Urothelium cell line (cell line): Measurements from ENCODE around the gene MYOZ2.
"Not testable (repeated sequence)": the region's sequence is repeated elsewhere in the genome, so short reads cannot be mapped to it uniquely, and the experiment has no call there.

Source experiments
- DNase-seq: peaks from one replicate; pipeline ENCODE4 v3.0.0; 2011; ENCODE audit warnings: low spot score, mixed read lengths
- FAIRE-seq: peaks from 2 replicates; lab custom pipeline; 2011; peaks lifted over from hg19 to GRCh38; lab: Jason Lieb, UNC

Gene MYOZ2

GRCh38 chr4:119125931-119126330 is 9.7 kb upstream of the MYOZ2 start:
- no peak for FAIRE-seq
- DNase-seq = no peak

DNA sequence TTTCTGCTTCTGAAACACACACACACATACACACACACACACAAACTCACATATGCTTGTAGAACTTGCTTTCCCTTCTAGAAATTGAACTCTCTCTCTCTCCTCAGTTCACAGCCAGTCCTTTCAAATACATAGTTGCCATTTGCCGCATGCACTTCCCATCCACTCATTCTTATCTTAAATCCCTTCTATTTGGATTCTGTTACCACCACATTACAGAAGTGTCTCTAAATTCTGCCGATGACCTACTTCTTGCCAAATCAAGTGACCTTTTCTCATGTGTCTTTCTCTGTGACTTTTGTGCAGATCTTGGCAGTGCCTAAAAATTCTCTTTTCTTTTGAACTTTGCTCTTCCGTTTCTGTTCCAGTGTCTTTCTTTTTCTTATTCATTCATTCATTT is 7.5 kb upstream of the MYOZ2 start:
- FAIRE-seq (no peak), DNase-seq (no peak)

- FAIRE-seq = no peak
- no peak for DNase-seq
Observed at GRCh38 chr4:119130365-119131065, 5.1 kb upstream of the MYOZ2 start.

DNA sequence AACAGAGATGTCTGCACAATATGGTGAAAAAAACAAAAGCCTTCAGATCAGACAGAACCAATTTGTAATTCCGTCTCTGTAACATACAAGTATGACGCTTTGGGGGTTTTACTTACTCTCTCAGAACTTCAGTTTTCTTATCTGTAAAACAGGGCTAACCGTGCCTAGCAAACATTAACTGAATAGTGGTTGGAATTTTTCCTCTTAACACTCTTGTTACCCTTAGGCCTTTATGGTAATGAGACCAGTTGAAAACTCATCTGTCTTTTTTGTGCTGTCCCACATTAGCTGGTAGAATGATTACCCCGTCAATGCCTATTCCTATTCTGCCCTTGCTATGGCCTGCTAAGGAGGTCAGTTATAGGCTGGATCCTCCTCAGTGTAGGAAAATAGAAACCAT is 4.5 kb upstream of the MYOZ2 start:
- DNase-seq (no peak), FAIRE-seq (no peak)

DNA sequence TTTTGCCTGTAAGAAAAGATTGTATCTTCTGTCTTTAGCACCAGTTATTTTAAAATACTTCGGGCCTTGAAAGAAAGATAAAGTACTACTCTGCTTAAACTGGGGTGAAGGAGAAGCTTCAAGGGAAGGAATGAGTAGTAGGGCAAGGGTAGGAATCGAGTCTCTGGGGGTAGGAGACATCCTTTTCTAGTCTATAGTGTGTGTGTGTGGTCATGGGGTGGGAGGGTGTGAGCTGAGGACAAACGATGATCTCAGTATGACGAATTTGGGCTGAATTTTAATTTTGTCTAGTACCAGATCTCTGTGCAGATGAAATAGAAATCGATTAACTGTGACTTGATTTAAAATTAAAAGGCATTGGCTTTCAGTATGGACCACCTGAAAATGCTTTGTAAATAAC is 3.3 kb upstream of the MYOZ2 start:
- FAIRE-seq (no peak), DNase-seq (no peak)

- FAIRE-seq = no peak
Observed at GRCh38 chr4:119136546-119136945, 914 bp downstream of the MYOZ2 start.

GRCh38 chr4:119138046-119138445 is 2.4 kb downstream of the MYOZ2 start:
- FAIRE-seq (no peak), DNase-seq (no peak)

More at GRCh38 chr4:119136546-119136945, 914 bp downstream of the MYOZ2 start:
- DNase-seq = no peak

DNA sequence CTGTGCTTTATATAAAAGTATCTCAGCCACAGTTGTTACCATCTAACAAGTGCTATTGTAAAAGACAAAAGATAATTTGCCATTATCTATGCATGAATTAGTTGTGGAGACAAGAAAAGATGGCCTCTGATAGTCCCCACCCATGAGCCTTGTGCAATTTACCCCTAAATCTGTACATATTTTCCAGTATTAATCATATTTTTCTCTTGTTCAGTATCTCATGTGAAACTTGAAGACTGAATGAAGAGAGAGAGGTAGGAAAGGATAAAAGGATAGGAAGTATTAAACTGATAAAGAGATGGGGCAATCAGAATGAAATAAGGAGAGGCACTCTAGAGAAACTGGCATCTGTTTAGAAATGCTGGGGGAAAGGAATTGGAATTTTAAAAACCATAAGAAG is 3.7 kb downstream of the MYOZ2 start:
- no peak for FAIRE-seq
- DNase-seq = no peak

DNA sequence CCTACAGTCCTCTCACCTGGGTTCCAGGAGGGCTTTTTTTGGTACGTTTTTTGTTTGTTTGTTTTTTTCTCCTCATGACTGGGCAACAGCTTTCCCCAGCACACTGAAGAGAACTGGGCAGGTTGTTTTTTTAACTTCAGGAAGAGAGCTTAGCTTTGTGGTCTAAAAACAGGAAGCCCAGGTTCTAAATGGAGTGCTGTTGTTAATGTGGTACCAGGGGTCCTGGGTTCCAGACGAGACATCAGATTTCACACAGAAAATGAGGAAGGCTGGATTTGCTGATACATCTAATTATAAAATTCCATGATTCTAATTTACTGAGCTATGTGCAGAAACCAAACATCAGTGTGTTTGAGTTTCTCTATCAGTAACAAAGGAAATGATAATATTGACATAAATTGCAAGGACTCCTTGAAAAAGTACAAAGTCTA is 4.2 kb downstream of the MYOZ2 start:
- FAIRE-seq = no peak
- no peak for DNase-seq

DNA sequence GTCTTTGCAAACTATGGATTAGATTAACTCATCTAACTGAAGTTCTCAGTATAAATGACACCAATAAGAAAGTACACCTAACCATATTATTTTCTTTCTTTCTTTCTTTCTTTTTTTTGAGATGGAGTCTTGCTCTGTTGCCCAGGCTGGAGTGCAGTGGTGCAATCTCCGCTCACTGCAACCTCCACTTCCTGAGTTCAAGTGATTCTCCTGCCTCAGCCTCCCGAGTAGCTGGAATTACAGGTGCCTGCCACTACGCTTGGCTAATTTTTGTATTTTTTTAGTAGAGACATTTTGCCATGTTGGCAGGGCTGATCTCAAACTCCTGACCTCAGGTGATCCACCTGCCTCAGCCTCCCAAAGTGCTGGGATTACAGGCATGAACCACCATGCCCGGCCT is 5.7 kb downstream of the MYOZ2 start:
- not testable (repeated sequence) for FAIRE-seq, DNase-seq

GRCh38 chr4:119142833-119143232 is 7.2 kb downstream of the MYOZ2 start:
- DNase-seq (no peak), FAIRE-seq (no peak)

DNA sequence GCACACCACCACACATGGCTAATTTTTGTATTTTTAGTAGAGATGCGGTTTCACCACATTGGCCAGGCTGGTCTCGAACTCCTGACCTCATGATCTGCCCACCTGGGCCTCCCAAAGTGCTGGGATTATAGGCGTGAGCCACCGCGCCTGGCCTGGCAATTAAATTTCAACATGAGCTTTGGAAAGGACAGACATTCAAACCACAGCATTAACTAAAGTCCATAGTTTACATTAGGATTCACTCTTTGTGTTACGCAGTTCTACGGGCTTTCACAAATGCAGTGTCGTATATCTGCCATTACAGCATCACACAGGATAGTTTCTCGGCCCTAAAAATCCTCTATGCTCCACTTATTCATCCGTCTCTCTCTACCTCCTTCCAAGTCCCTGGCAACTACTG is 7.7 kb downstream of the MYOZ2 start:
- DNase-seq = not testable (repeated sequence)

DNA sequence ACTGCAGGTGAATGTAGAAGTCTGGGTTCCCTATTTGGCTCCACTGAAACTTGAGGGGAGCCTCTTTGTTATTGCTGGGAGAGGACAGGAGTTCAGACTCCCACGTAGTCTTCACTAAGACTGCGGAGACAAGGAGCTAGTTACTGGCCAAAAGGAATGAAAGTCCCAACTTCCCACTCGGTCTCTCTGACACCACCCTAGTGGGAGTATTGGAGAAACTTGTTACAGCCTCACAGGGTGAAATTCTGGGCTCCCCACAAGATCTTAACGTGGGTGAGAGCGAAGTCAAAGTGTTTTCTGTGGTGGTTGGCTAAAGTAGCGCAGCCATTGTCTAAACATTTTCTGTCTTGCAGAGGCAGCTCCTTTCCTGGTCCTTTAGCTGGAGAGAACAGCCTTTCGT is 13.5 kb downstream of the MYOZ2 start:
- DNase-seq (no peak), FAIRE-seq (no peak)

More for the DNA sequence above, 7.7 kb downstream of the MYOZ2 start:
- FAIRE-seq = not testable (repeated sequence)

DNA sequence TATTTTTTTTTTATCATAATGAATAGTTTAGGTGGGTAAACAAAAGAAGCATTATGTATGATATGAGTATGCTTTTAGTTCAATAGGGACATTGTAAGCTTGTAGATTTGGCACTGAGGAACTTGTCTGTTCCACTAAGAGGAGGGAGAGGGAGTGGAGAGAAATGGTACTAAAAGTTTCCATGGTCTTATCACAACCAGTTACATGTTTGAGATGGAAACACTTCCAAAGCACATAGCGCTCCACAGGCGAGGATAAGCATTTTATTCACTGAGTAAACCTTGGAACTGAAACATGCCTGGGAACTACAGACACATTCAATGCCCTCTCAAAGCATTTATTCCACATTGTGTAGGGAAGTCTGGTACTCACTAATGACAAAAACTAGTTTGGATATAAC is 15.5 kb downstream of the MYOZ2 start:
- DNase-seq (no peak), FAIRE-seq (no peak)

GRCh38 chr4:119152741-119153140 is 17.1 kb downstream of the MYOZ2 start:
- no peak for FAIRE-seq
- DNase-seq = no peak

GRCh38 chr4:119162174-119162573 is 26.5 kb downstream of the MYOZ2 start:
- peak; percentile 23 for FAIRE-seq
- DNase-seq = no peak

GRCh38 chr4:119165767-119166166 is 30.1 kb downstream of the MYOZ2 start:
- FAIRE-seq = no peak
- DNase-seq = no peak

DNA sequence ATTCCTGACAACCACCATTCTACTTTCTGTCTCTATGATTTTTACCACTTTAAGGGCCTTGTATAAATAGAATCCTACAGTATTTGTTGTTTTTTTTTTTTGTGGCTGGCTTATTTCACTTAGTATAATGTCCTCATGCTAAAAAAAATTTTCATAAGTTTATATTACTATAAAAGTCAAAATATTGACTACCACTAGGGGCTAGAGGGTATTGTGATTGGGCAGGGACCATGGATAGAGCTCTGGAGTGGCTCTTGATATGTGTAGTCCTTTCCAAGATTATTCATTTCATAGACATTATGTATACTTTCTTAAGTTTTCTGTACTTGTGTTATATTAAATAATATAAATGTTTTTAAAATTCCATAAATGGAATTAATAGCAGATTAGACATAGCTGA is 34.6 kb downstream of the MYOZ2 start:
- FAIRE-seq = no peak
- no peak for DNase-seq

DNA sequence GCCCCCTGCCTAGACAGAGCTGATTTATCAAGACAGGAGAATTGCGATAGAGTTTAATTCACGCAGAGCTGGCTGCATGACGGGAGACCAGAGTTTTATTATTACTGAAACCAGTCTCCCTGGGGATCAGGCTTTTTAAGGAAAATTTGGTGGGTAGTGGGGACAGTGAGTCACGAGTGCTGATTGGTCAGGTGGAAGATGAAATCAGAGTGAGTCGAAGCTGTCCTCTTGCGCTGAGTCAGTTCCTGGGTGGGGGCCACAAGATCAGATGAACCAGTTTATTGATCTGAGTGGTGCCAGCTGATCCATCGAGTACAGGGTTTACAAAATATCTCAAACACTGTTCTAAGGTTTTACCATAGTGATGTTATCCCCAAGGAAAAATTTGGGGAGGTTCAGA is 36.6 kb downstream of the MYOZ2 start:
- no peak for FAIRE-seq
- DNase-seq = no peak

- FAIRE-seq, DNase-seq: not testable (repeated sequence)
Observed at GRCh38 chr4:119173729-119174361, 38.2 kb downstream of the MYOZ2 start.

GRCh38 chr4:119179011-119179410 is 43.4 kb downstream of the MYOZ2 start:
- FAIRE-seq (no peak), DNase-seq (no peak)

DNA sequence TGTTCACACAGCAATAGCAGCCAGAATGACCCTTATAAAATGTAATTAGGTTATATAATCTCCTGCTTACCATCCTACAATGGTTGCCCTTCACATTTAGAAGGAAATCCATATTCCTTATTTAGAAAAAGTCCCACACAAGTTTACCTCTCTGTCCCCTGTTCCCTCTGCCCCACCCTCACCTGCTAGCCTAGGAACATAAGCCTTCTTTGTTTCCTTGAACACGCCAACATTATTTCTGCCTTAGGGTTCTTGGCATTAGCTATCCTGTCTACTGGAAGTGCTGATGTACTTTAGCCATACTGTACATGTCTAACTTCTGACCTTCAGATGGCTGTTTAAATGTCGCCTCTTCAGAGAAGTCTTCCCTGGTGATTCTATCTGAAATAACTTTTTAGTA is 48.5 kb downstream of the MYOZ2 start:
- FAIRE-seq (no peak), DNase-seq (no peak)

GRCh38 chr4:119189638-119190037 is 54.0 kb downstream of the MYOZ2 start:
- no peak for DNase-seq

More at GRCh38 chr4:119189638-119190037, 54.0 kb downstream of the MYOZ2 start:
- no peak for FAIRE-seq
